H9 (cell line): ENCODE measurements around the gene ST6GAL1. TPM values are rescaled to one million over a fixed set of nuclear protein-coding genes. Genes with fewer than 3 reads are reported as not detected.

Source experiments
- DNase-seq: peaks from one replicate; pipeline ENCODE4 v3.0.0-alpha.2; 2017
- H2AFZ ChIP-seq: one replicate; pipeline ENCODE4 v1.6.1; 2013; ENCODE audit warnings: mild to moderate bottlenecking, low read length, control low read depth, moderate library complexity
- H2AK5ac ChIP-seq: 2 replicates; pipeline ENCODE4 v1.6.1; 2013; ENCODE audit warnings: low read length, control low read depth, mixed read lengths; ENCODE audit not compliant: insufficient read length
- H2BK120ac ChIP-seq: one replicate; pipeline ENCODE4 v1.6.1; 2013; ENCODE audit warnings: low read depth, mild to moderate bottlenecking, low read length, control low read depth, inconsistent platforms; ENCODE audit not compliant: poor library complexity, severe bottlenecking
- H2BK12ac ChIP-seq: 2 replicates; pipeline ENCODE4 v1.6.1; 2013; ENCODE audit warnings: low read length, control low read depth, mixed read lengths, low read depth; ENCODE audit not compliant: insufficient read length
- H2BK15ac ChIP-seq: 2 replicates; pipeline ENCODE4 v1.6.1; 2013; ENCODE audit warnings: low read depth, low read length, control low read depth
- H2BK20ac ChIP-seq: one replicate; pipeline ENCODE4 v1.6.1; 2013; ENCODE audit warnings: low read depth, mild to moderate bottlenecking, low read length, control low read depth, inconsistent platforms; ENCODE audit not compliant: poor library complexity, severe bottlenecking
- H2BK5ac ChIP-seq: 2 replicates; pipeline ENCODE4 v1.6.1; 2013; ENCODE audit warnings: low read length, control low read depth, mixed read lengths; ENCODE audit not compliant: insufficient read length
- H3K14ac ChIP-seq: 2 replicates; pipeline ENCODE4 v1.6.1; 2013; ENCODE audit warnings: low read length, control low read depth; ENCODE audit not compliant: insufficient read depth
- H3K18ac ChIP-seq: 2 replicates; pipeline ENCODE4 v1.6.1; 2013; ENCODE audit warnings: low read depth, mild to moderate bottlenecking, mixed read lengths, low read length, control low read depth; ENCODE audit not compliant: insufficient read length
- H3K23ac ChIP-seq: 2 replicates; pipeline ENCODE4 v1.6.1; 2013; ENCODE audit warnings: low read length, control low read depth, mixed read lengths, low read depth; ENCODE audit not compliant: insufficient read length
- H3K23me2 ChIP-seq: 2 replicates; pipeline ENCODE4 v1.6.1; 2013; ENCODE audit warnings: low read depth, mild to moderate bottlenecking, mixed read lengths, low read length, control low read depth; ENCODE audit not compliant: insufficient read length, poor library complexity, severe bottlenecking
- H3K27ac ChIP-seq: 2 replicates; pipeline ENCODE4 v1.5.1; 2013; ENCODE audit warnings: low read length, control low read depth, mixed read lengths, low read depth; ENCODE audit not compliant: insufficient read length
- H3K27me3 ChIP-seq: 2 replicates; pipeline ENCODE4 v1.6.1; 2013; ENCODE audit warnings: low read length, control low read depth, inconsistent platforms; ENCODE audit not compliant: insufficient read depth
- H3K4ac ChIP-seq: 2 replicates; pipeline ENCODE4 v1.6.1; 2013; ENCODE audit warnings: low read depth, mild to moderate bottlenecking, control low read depth, inconsistent platforms, low read length, moderate library complexity
- H3K4me1 ChIP-seq: 2 replicates; pipeline ENCODE4 v1.6.1; 2013; ENCODE audit warnings: low read length, control low read depth, inconsistent platforms; ENCODE audit not compliant: insufficient read depth
- H3K4me2 ChIP-seq: 2 replicates; pipeline ENCODE4 v1.6.1; 2013; ENCODE audit warnings: low read length, control low read depth, mixed read lengths; ENCODE audit not compliant: insufficient read length, insufficient read depth
- H3K56ac ChIP-seq: 2 replicates; pipeline ENCODE4 v1.6.1; 2013; ENCODE audit warnings: low read depth, mild to moderate bottlenecking, mixed read lengths, low read length, control low read depth; ENCODE audit not compliant: insufficient read length
- H3K79me1 ChIP-seq: 2 replicates; pipeline ENCODE4 v1.6.1; 2013; ENCODE audit warnings: low read depth, mild to moderate bottlenecking, moderate library complexity, low read length, control low read depth, inconsistent platforms; ENCODE audit not compliant: insufficient read depth, poor library complexity, severe bottlenecking
- H3K79me2 ChIP-seq: 2 replicates; pipeline ENCODE4 v1.6.1; 2013; ENCODE audit warnings: low read length, control low read depth, inconsistent platforms; ENCODE audit not compliant: insufficient read depth
- H3K9ac ChIP-seq: 2 replicates; pipeline ENCODE4 v1.6.1; 2013; ENCODE audit warnings: low read length, control low read depth, mixed read lengths; ENCODE audit not compliant: insufficient read length; ENCODE audit errors: extremely low read depth
- H3K9me3 ChIP-seq: one replicate; pipeline ENCODE4 v1.6.1; 2013; ENCODE audit warnings: low read depth, low read length, inconsistent platforms; ENCODE audit not compliant: control insufficient read depth
- H3T11ph ChIP-seq: one replicate; pipeline ENCODE4 v1.6.1; 2013; ENCODE audit warnings: mild to moderate bottlenecking, low read length, control low read depth, inconsistent platforms
- H4K20me1 ChIP-seq: one replicate; pipeline ENCODE4 v1.6.1; 2013; ENCODE audit not compliant: control insufficient read depth, insufficient read length, insufficient read depth
- H4K5ac ChIP-seq: 2 replicates; pipeline ENCODE4 v1.6.1; 2013; ENCODE audit warnings: low read depth, mild to moderate bottlenecking, mixed read lengths, low read length, control low read depth; ENCODE audit not compliant: insufficient read length
- H4K8ac ChIP-seq: replicated peaks from 2 replicates; pipeline ENCODE4 v1.6.1; 2013; ENCODE audit warnings: low read length, control low read depth, mixed read lengths, low read depth; ENCODE audit not compliant: insufficient read length
- H4K91ac ChIP-seq: 2 replicates; pipeline ENCODE4 v1.6.1; 2013; ENCODE audit warnings: low read depth, mild to moderate bottlenecking, moderate library complexity, mixed read lengths, low read length, control low read depth; ENCODE audit not compliant: insufficient read length
- H3K27ac Mint-ChIP-seq, 3 experiments: 2 replicates in 2 of 3; 3 replicates in 1 of 3; pipeline ENCODE4 v1.8.0; 2020 to 2021; ENCODE audit warnings: mixed read lengths in 3 of 3, mild to moderate bottlenecking in 1 of 3, moderate library complexity in 1 of 3
- H3K27me3 Mint-ChIP-seq: 2 replicates; pipeline ENCODE4 v1.8.0; 2021; ENCODE audit warnings: low read depth, mild to moderate bottlenecking, moderate library complexity, mixed read lengths
- H3K36me3 Mint-ChIP-seq, 3 experiments: 2 replicates in 2 of 3; 3 replicates in 1 of 3; pipeline ENCODE4 v1.8.0; 2020 to 2021; ENCODE audit warnings: low read depth in 3 of 3, mixed read lengths in 3 of 3; ENCODE audit not compliant: insufficient read depth in 1 of 3
- H3K4me1 Mint-ChIP-seq, 2 experiments: 2 replicates each; pipeline ENCODE4 v1.8.0; 2020; ENCODE audit warnings: mixed read lengths in 2 of 2
- H3K4me3 Mint-ChIP-seq, 2 experiments: 2 replicates in 1 of 2; 3 replicates in 1 of 2; pipeline ENCODE4 v1.8.0; 2020 to 2021; ENCODE audit warnings: mild to moderate bottlenecking in 2 of 2, mixed read lengths in 2 of 2, moderate library complexity in 1 of 2
- H3K9me3 Mint-ChIP-seq, 2 experiments: 2 replicates in 1 of 2; 3 replicates in 1 of 2; pipeline ENCODE4 v1.8.0; 2020; ENCODE audit warnings: mild to moderate bottlenecking in 2 of 2, mixed read lengths in 2 of 2, moderate library complexity in 1 of 2
- WGBS: extraction: QIAGEN DNeasy Blood & Tissue Kit; methylation state at CpG from one replicate; pipeline ENCODE4 v1.1.7; 2013; ENCODE audit warnings: missing lambda C conversion rate, low lambda C conversion rate, mixed read lengths; ENCODE audit not compliant: insufficient read length; ENCODE audit errors: extremely low coverage; 5-methylcytosine and 5-hydroxymethylcytosine counted together
- total RNA-seq: library from RNA; stranded (reverse); gene quantifications from 2 replicates; pipeline ENCODE4 v1.2.1, GENCODE V29; 2021
- TF ChIP-seq, protein P1 (sequence below): fragments of 200-600 bp; sonication (generic); conservative IDR thresholded peaks from 3 replicates; pipeline ENCODE4 v1.8.0; 2021; ENCODE audit warnings: antibody characterized with exemption, mild to moderate bottlenecking

The ST6GAL1 gene
- total RNA-seq, 1 experiment from 2014 or later = 139 TPM

- no peak overlapping the region for H3K4me3 Mint-ChIP-seq
Measured at GRCh38 chr3:187088701-187089100, 158.4 kb downstream of the ST6GAL1 start.

More at GRCh38 chr3:187088701-187089100, 158.4 kb downstream of the ST6GAL1 start:
- H2BK20ac ChIP-seq = no peak overlapping the region
- no CpG with 5 or more reads among the region's 1 CpG for WGBS
- no peak overlapping the region for H2BK5ac ChIP-seq
- no peak overlapping the region for H4K91ac ChIP-seq
- no peak overlapping the region for H3T11ph ChIP-seq
- H2BK12ac ChIP-seq = no peak overlapping the region
- Mint-ChIP-seq H3K27me3 (no peaks in the 10 kb centered on the region), H3K4me1 (peaks cover 6 to 10% of the 10 kb centered on the region in 2 experiments), H3K9me3 (peaks cover 36 to 46% of the 10 kb centered on the region in 2 experiments), H3K27ac (no peak overlapping the region), H3K36me3 (peaks cover 10 to 27% (median 16%) of the 10 kb centered on the region in 3 experiments; a peak in 6 of 7 replicates)
- DNase-seq = no peak
- H3K79me2 ChIP-seq = no peaks in the 10 kb centered on the region
- H3K4me1 ChIP-seq = peaks cover 2% of the 10 kb centered on the region; the same call in 1 of the 2 replicates
- no peak overlapping the region for H3K4ac ChIP-seq
- no peak overlapping the region for H4K8ac ChIP-seq
- no peaks in the 10 kb centered on the region for H3K9me3 ChIP-seq
- no peak overlapping the region for H2AFZ ChIP-seq
- H3K18ac ChIP-seq = no peak overlapping the region
- no peak overlapping the region for H3K27ac ChIP-seq
- no peak overlapping the region for H3K9ac ChIP-seq
- no peaks in the 10 kb centered on the region for H3K27me3 ChIP-seq
- H3K4me2 ChIP-seq = no peak overlapping the region
- H2BK120ac ChIP-seq = no peak overlapping the region
- no peak overlapping the region for H3K23ac ChIP-seq
- no peak overlapping the region for H2AK5ac ChIP-seq
- no peak overlapping the region for H4K5ac ChIP-seq
- H3K79me1 ChIP-seq = no peaks in the 10 kb centered on the region
- H2BK15ac ChIP-seq = no peak overlapping the region
- H3K56ac ChIP-seq = no peak overlapping the region
- H3K14ac ChIP-seq = no peak overlapping the region
- no peaks in the 10 kb centered on the region for H4K20me1 ChIP-seq
- H3K23me2 ChIP-seq = no peaks in the 10 kb centered on the region
- TF ChIP-seq, protein P1, sequence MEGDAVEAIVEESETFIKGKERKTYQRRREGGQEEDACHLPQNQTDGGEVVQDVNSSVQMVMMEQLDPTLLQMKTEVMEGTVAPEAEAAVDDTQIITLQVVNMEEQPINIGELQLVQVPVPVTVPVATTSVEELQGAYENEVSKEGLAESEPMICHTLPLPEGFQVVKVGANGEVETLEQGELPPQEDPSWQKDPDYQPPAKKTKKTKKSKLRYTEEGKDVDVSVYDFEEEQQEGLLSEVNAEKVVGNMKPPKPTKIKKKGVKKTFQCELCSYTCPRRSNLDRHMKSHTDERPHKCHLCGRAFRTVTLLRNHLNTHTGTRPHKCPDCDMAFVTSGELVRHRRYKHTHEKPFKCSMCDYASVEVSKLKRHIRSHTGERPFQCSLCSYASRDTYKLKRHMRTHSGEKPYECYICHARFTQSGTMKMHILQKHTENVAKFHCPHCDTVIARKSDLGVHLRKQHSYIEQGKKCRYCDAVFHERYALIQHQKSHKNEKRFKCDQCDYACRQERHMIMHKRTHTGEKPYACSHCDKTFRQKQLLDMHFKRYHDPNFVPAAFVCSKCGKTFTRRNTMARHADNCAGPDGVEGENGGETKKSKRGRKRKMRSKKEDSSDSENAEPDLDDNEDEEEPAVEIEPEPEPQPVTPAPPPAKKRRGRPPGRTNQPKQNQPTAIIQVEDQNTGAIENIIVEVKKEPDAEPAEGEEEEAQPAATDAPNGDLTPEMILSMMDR = no peak
